ENCODE results near the gene CFAP58.

CFAP58 gene

GRCh38 chr10:104391150-104391968 lies 37.7 kb downstream of the CFAP58 start:
- Histone ChIP-seq H3K9ac (ENCODE audit: low read length) (no peak overlapping the region), H3K27me3 (ENCODE audit: control insufficient read depth in 1 of 2, insufficient read depth in 2 of 2, low read length in 2 of 2) (no peaks in the 10 kb centered on the region), H3K4me3 (ENCODE audit: low read depth in 1 of 2, low read length in 2 of 2) (no peak overlapping the region), H3K36me3 (ENCODE audit: insufficient read depth, low read length) (no peaks in the 10 kb centered on the region), H3K9me3 (ENCODE audit: low read length) (no peaks in the 10 kb centered on the region), H3K4me1 (ENCODE audit: insufficient read depth, low read length) (no peaks in the 10 kb centered on the region), H3K27ac (ENCODE audit: low read depth, low read length) (no peak overlapping the region)

GRCh38 chr10:104391969-104392296 lies 38.3 kb downstream of the CFAP58 start:
- no peaks in the 10 kb centered on the region for H3K27me3 ChIP-seq (ENCODE audit: control insufficient read depth in 1 of 2, insufficient read depth in 2 of 2, low read length in 2 of 2)
- no peak overlapping the region for H3K27ac ChIP-seq (ENCODE audit: low read depth, low read length)
- H3K4me3 ChIP-seq (ENCODE audit: low read depth in 1 of 2, low read length in 2 of 2) = no peak overlapping the region
- no peak overlapping the region for H3K9ac ChIP-seq (ENCODE audit: low read length)
- no peaks in the 10 kb centered on the region for H3K36me3 ChIP-seq (ENCODE audit: insufficient read depth, low read length)
- no peaks in the 10 kb centered on the region for H3K9me3 ChIP-seq (ENCODE audit: low read length)
- H3K4me1 ChIP-seq (ENCODE audit: insufficient read depth, low read length) = no peaks in the 10 kb centered on the region

- H3K36me3 ChIP-seq (ENCODE audit: insufficient read depth, low read length) = no peaks in the 10 kb centered on the region
- H3K4me3 ChIP-seq (ENCODE audit: low read depth in 1 of 2, low read length in 2 of 2) = no peak overlapping the region
- H3K4me1 ChIP-seq (ENCODE audit: insufficient read depth, low read length) = no peaks in the 10 kb centered on the region
- no peaks in the 10 kb centered on the region for H3K9me3 ChIP-seq (ENCODE audit: low read length)
- no peak overlapping the region for H3K9ac ChIP-seq (ENCODE audit: low read length)
- H3K27me3 ChIP-seq (ENCODE audit: control insufficient read depth in 1 of 2, insufficient read depth in 2 of 2, low read length in 2 of 2) = no peaks in the 10 kb centered on the region
- no peak overlapping the region for H3K27ac ChIP-seq (ENCODE audit: low read depth, low read length)
Observed at GRCh38 chr10:104393387-104393786, 39.8 kb downstream of the CFAP58 start.

- H3K4me3 ChIP-seq (ENCODE audit: low read depth in 1 of 2, low read length in 2 of 2) = no peak overlapping the region
- no peak overlapping the region for H3K9ac ChIP-seq (ENCODE audit: low read length)
- H3K27ac ChIP-seq (ENCODE audit: low read depth, low read length) = no peak overlapping the region
Observed at GRCh38 chr10:104396581-104396980, 42.9 kb downstream of the CFAP58 start.

GRCh38 chr10:104403636-104404035 lies 50.0 kb downstream of the CFAP58 start:
- H3K27ac ChIP-seq (ENCODE audit: low read depth, low read length) = no peak overlapping the region
- H3K4me1 ChIP-seq (ENCODE audit: insufficient read depth, low read length) = no peaks in the 10 kb centered on the region
- H3K4me3 ChIP-seq (ENCODE audit: low read depth in 1 of 2, low read length in 2 of 2) = no peak overlapping the region
- H3K9ac ChIP-seq (ENCODE audit: low read length) = no peak overlapping the region
- H3K36me3 ChIP-seq (ENCODE audit: insufficient read depth, low read length) = no peaks in the 10 kb centered on the region
- H3K27me3 ChIP-seq (ENCODE audit: control insufficient read depth in 1 of 2, insufficient read depth in 2 of 2, low read length in 2 of 2) = no peaks in the 10 kb centered on the region
- no peaks in the 10 kb centered on the region for H3K9me3 ChIP-seq (ENCODE audit: low read length)

More at GRCh38 chr10:104396581-104396980, 42.9 kb downstream of the CFAP58 start:
- no peaks in the 10 kb centered on the region for H3K4me1 ChIP-seq (ENCODE audit: insufficient read depth, low read length)
- no peaks in the 10 kb centered on the region for H3K27me3 ChIP-seq (ENCODE audit: control insufficient read depth in 1 of 2, insufficient read depth in 2 of 2, low read length in 2 of 2)
- H3K36me3 ChIP-seq (ENCODE audit: insufficient read depth, low read length) = no peaks in the 10 kb centered on the region
- no peaks in the 10 kb centered on the region for H3K9me3 ChIP-seq (ENCODE audit: low read length)

GRCh38 chr10:104406715-104407650 lies 53.4 kb downstream of the CFAP58 start:
- no peak overlapping the region for H3K9ac ChIP-seq (ENCODE audit: low read length)
- H3K27ac ChIP-seq (ENCODE audit: low read depth, low read length) = no peak overlapping the region
- no peaks in the 10 kb centered on the region for H3K27me3 ChIP-seq (ENCODE audit: control insufficient read depth in 1 of 2, insufficient read depth in 2 of 2, low read length in 2 of 2)
- H3K9me3 ChIP-seq (ENCODE audit: low read length) = no peaks in the 10 kb centered on the region
- no peaks in the 10 kb centered on the region for H3K4me1 ChIP-seq (ENCODE audit: insufficient read depth, low read length)
- H3K36me3 ChIP-seq (ENCODE audit: insufficient read depth, low read length) = no peaks in the 10 kb centered on the region
- H3K4me3 ChIP-seq (ENCODE audit: low read depth in 1 of 2, low read length in 2 of 2) = no peak overlapping the region

- Histone ChIP-seq H3K9me3 (ENCODE audit: low read length) (no peaks in the 10 kb centered on the region), H3K27ac (ENCODE audit: low read depth, low read length) (no peak overlapping the region), H3K36me3 (ENCODE audit: insufficient read depth, low read length) (no peaks in the 10 kb centered on the region), H3K9ac (ENCODE audit: low read length) (no peak overlapping the region), H3K27me3 (ENCODE audit: control insufficient read depth in 1 of 2, insufficient read depth in 2 of 2, low read length in 2 of 2) (no peaks in the 10 kb centered on the region), H3K4me1 (ENCODE audit: insufficient read depth, low read length) (no peaks in the 10 kb centered on the region), H3K4me3 (ENCODE audit: low read depth in 1 of 2, low read length in 2 of 2) (no peak overlapping the region)
Observed at GRCh38 chr10:104413528-104413927, 59.9 kb downstream of the CFAP58 start.

- H3K4me1 ChIP-seq (ENCODE audit: insufficient read depth, low read length) = no peaks in the 10 kb centered on the region
- no peak overlapping the region for H3K27ac ChIP-seq (ENCODE audit: low read depth, low read length)
- no peak overlapping the region for H3K9ac ChIP-seq (ENCODE audit: low read length)
- no peaks in the 10 kb centered on the region for H3K27me3 ChIP-seq (ENCODE audit: control insufficient read depth in 1 of 2, insufficient read depth in 2 of 2, low read length in 2 of 2)
- H3K9me3 ChIP-seq (ENCODE audit: low read length) = no peaks in the 10 kb centered on the region
- no peak overlapping the region for H3K4me3 ChIP-seq (ENCODE audit: low read depth in 1 of 2, low read length in 2 of 2)
- H3K36me3 ChIP-seq (ENCODE audit: insufficient read depth, low read length) = no peaks in the 10 kb centered on the region
Observed at GRCh38 chr10:104415526-104416165, 62.0 kb downstream of the CFAP58 start.

- Histone ChIP-seq H3K4me3 (ENCODE audit: low read depth in 1 of 2, low read length in 2 of 2) (no peak overlapping the region), H3K9ac (ENCODE audit: low read length) (no peak overlapping the region), H3K4me1 (ENCODE audit: insufficient read depth, low read length) (no peaks in the 10 kb centered on the region), H3K27me3 (ENCODE audit: control insufficient read depth in 1 of 2, insufficient read depth in 2 of 2, low read length in 2 of 2) (no peaks in the 10 kb centered on the region), H3K36me3 (ENCODE audit: insufficient read depth, low read length) (no peaks in the 10 kb centered on the region), H3K27ac (ENCODE audit: low read depth, low read length) (no peak overlapping the region), H3K9me3 (ENCODE audit: low read length) (no peaks in the 10 kb centered on the region)
Observed at GRCh38 chr10:104416851-104417250, 63.2 kb downstream of the CFAP58 start.

- no peaks in the 10 kb centered on the region for H3K9me3 ChIP-seq (ENCODE audit: low read length)
- no peaks in the 10 kb centered on the region for H3K36me3 ChIP-seq (ENCODE audit: insufficient read depth, low read length)
- no peak overlapping the region for H3K9ac ChIP-seq (ENCODE audit: low read length)
- H3K4me1 ChIP-seq (ENCODE audit: insufficient read depth, low read length) = no peaks in the 10 kb centered on the region
- H3K27ac ChIP-seq (ENCODE audit: low read depth, low read length) = no peak overlapping the region
- H3K27me3 ChIP-seq (ENCODE audit: control insufficient read depth in 1 of 2, insufficient read depth in 2 of 2, low read length in 2 of 2) = no peaks in the 10 kb centered on the region
- H3K4me3 ChIP-seq (ENCODE audit: low read depth in 1 of 2, low read length in 2 of 2) = no peak overlapping the region
Observed at GRCh38 chr10:104417637-104418292, 64.1 kb downstream of the CFAP58 start.

GRCh38 chr10:104424719-104425118 lies 71.1 kb downstream of the CFAP58 start:
- Histone ChIP-seq H3K27me3 (ENCODE audit: control insufficient read depth in 1 of 2, insufficient read depth in 2 of 2, low read length in 2 of 2) (no peaks in the 10 kb centered on the region), H3K9ac (ENCODE audit: low read length) (no peak overlapping the region), H3K36me3 (ENCODE audit: insufficient read depth, low read length) (no peaks in the 10 kb centered on the region), H3K4me1 (ENCODE audit: insufficient read depth, low read length) (no peaks in the 10 kb centered on the region), H3K4me3 (ENCODE audit: low read depth in 1 of 2, low read length in 2 of 2) (no peak overlapping the region), H3K27ac (ENCODE audit: low read depth, low read length) (no peak overlapping the region), H3K9me3 (ENCODE audit: low read length) (no peaks in the 10 kb centered on the region)
